ENCODE data around the gene COX17.
"Not testable (repeated sequence)": the region's sequence is repeated elsewhere in the genome, so short reads cannot be mapped to it uniquely, and the experiment has no call there.

Gene COX17

DNA sequence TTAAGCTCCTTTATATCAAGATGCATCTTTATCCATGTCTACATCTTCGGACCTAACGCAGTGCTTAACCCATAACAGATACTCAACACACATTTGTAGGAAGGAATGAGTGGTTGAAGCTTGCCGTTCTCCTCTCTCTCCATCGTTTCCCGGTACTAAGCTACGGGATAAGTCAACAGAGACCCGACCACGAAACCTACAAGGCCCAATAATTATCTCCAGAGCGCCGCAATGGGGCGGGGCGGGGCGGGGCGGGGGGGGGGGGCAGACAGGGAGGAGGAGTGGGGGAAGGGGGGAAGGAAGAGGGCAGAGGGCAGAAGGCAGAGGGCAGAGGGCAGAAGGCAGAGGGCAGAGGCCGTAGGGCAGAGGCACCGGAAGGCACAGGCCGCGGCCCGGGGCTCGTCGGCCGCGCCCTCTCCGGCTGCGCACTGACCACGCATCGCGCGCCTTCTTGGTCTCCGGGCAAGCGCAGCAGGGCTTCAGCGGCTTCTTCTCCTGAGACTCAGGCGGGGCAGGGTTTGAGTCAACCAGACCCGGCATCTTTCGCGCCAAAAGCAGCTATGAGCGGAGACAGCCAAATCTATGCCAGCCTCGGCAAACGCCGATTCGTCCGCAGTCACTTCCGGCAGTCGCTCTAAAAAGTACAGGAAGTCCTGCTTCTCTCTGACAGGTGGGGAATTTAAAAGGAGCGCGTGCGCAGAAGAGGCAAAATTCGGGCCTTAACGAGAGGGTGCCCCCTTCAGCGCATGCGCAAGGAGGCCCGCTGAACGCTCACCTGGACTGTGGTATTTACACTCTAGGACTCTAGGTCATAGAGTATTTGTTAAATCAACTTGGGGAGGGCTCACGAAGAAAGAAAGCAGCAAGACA is at the start of gene COX17:
COX17 (minus strand) TSS at position 636 of the 870 bp plus-strand sequence; CDS start at position 540, 96 bp downstream.
- peak; percentile 92 for DNase-seq (ENCODE audit: low read depth)

DNA sequence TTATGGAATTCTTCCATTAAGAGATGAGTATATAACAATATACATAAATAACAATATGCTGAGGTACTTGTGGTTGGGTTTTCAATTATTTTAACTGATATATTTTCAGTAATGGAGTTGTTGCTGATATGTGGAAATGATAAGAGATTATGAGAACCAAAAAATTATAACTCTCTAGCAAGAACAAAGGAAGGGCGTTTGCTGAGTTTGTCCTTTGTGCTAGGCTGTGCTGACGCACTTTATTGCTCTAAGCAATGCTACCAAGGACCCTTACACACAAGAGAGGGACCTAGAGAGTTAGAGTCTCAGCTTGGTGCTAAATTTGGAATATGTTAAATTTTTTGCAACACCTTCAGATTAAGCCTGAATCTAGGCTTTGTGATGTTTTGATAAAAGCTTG is 49.7 kb upstream of the COX17 start:
- DNase-seq (ENCODE audit: low read depth): no peak

DNA sequence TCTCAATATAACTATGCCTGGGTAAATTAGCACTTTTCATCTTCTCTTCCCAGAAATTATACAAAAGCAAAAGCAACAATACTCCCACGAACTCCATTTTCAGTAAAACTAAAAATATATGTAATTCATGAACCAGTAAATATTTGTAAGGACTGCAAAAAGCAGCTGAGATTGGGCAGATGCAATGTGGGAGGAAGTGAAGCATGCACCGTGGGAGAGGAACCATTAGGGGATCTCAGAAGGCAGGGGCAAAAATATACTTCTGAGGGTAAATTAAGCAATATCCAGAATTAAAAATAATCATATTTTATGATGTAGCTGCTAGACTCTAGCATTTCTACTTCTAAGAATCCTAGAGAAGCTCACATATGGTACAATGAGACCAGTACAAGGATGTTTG is 45.8 kb upstream of the COX17 start:
- no peak for DNase-seq (ENCODE audit: low read depth)

DNA sequence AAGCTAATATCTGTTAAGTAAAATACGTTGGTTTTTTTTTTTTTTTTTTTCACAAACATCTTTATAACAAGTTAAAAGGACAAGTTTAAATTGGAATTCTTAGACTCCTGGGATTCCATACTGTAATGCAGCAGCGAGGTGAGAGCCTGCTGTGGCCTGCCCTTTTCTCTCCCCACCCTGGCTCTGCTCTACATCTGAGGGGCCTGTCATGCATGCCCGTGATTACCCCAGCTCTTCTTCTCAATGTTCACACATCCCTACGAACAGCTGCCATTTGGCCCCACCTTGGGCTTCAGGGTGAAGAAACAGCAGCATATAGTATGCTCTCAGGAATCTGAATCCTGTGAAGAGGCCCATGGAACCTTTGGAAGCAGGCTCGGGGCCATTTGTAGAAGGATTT is 40.3 kb upstream of the COX17 start:
- no peak for DNase-seq (ENCODE audit: low read depth)

DNA sequence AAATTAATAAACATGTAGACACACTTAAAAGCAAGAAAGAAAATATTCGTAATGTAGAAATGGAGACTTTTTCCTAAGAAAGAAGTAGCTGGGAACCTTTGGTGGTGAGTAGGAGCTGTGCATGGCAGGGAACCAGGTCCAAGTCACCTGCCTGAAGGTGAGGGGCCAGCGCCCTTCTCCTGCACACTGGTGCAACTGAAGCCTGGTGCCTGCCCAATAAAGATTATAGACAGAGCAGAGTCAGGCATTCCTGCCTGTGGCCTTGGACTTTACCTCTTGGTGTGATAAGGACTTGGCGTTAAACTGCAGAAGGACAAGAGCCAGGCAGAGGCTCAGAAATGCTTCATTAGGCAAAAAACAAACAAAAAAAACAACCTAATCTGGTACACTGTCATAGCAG is 39.8 kb upstream of the COX17 start:
- no peak for DNase-seq (ENCODE audit: low read depth)

DNA sequence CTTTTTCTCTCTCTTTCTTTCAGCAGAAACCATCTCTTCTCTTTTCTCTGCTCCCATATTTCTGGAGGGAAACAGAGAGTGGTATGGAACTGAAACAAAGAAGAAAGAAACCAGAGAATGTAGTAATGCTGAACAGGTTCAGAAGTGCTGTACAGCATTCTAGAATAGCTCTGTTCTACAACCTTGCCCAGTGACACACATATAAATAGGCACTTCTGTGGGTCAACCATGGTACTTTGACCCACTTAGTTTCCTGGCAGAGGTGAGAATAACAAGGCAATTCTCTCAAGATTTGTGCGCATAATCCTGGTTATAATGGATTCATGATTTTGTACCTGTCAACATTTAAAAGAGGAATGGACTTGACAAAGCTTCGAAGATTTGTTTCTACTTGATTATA is 37.9 kb upstream of the COX17 start:
- no peak for DNase-seq (ENCODE audit: low read depth)

DNA sequence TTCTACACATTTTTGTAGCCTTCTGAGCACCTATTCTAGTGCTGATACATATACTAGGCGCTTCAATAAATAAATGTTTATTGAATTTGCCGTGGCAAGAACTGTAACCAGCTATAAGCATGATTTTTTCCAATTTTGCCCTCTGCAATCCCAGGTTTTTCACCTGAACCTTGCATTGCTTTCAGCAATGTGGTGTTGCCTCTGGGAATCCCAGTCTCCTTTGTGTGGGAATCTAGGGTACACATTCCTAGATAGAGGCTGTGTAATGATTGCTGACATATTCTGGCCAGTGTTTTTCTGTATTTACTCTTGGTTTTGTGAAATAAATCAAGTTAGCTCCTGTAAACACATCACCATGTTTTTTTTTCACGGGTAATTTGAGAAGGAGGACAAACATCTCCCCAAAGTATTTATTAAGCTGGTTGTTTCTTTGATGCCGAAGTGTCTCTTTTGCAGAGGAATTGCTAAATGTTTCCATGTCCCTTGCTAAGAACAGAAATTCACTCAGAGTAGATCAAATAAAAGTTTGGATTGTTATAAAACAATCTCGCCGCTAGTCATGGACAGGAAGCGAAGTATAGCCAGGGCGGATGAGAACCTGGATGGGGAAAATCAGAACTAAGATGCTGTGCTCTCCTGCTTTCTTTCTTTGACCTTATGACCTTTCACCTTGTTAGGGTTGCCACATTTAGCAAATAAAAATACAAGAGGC is 26.8 kb upstream of the COX17 start:
- no peak for DNase-seq (ENCODE audit: low read depth)

GRCh38 chr3:119702530-119703527 is 25.6 kb upstream of the COX17 start, which contains the start of gene CFAP91:
Gene CFAP91, plus strand, starts transcription at chr3:119703022. Its CDS starts 77 bp downstream, at chr3:119703099.
- DNase-seq (ENCODE audit: low read depth): peak; percentile 72

- no peak for DNase-seq (ENCODE audit: low read depth)
Observed at GRCh38 chr3:119700920-119701734, 23.9 kb upstream of the COX17 start.

DNA sequence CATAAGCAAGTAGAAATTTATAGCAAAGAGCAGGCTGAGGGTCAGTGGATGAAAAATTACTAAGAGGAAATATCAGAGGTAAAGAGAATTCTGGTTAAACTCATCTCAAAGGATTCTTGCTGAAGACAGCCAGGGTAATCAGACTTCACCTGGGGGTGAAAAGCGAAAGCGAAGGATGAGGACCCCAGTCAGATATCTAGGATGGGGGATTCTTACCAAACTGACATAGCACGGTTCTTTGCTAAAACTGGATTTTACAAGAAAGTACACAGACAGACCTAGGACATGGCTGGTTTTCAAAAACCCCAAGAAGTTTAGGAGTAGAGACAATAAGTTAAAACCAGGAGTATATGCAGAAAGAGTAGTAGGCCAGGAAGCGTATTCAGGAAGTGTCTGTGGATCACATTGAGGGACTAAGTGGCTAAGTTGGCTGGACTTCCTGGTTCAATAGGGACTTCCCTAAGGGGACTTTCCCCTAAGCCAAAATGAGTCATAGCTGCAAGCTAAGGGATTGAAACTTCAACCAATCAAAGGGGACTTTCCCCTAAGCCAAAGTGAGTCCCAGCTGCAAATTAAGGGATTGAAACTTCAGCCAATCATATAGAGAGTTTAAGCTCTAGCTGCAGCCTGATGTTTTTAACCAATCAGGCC is 23.2 kb upstream of the COX17 start:
- DNase-seq (ENCODE audit: low read depth): no peak

DNA sequence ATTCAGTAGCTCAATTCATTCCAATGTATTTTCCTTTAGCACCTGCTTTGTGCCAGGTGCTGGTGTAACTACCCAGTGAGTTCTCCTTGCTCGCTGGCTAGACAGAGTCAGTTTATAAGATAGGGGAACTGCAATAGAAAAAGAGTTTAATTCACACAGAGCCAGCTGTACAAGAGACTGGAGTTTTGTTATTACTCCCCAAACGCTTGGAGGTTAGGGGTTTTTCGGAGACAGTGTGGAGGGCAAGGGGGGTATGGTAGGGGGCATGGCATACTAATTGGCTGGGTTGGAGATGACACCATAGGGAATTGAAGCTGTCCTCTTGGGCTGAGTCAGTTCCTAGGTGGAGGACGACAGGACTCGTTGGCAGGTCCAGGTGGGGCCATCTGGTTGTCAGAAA is 20.2 kb upstream of the COX17 start:
- no peak for DNase-seq (ENCODE audit: low read depth)

GRCh38 chr3:119695480-119695879 is 18.3 kb upstream of the COX17 start:
- no peak for DNase-seq (ENCODE audit: low read depth)

- no peak for DNase-seq (ENCODE audit: low read depth)
Observed at GRCh38 chr3:119690043-119690656, 12.9 kb upstream of the COX17 start.

DNA sequence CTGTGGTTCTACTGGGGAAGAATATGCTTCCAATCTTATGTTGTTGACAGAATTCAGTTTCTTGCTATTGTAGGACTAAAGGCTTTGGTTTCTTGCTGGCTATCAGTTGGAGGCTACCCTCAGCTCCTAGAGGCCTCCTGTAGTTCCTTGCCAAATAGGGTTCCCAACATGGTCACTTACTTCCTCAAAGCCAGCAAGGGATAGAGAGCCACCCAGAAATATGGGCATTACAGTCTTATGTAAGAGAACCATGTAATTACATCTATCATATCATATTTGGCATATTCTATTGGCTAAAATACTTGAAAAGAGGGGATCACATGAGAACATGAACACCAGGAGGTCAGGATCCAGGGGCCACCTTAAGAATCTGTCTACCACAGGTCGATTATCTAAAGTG is 6.2 kb upstream of the COX17 start:
- no peak for DNase-seq (ENCODE audit: low read depth)

- DNase-seq (ENCODE audit: low read depth): no peak
Observed at GRCh38 chr3:119681279-119681678, 4.1 kb upstream of the COX17 start.

GRCh38 chr3:119679874-119680273 is 2.7 kb upstream of the COX17 start:
- no peak for DNase-seq (ENCODE audit: low read depth)

- DNase-seq (ENCODE audit: low read depth): not testable (repeated sequence)
Observed at GRCh38 chr3:119678209-119678608, 1.0 kb upstream of the COX17 start.

DNA sequence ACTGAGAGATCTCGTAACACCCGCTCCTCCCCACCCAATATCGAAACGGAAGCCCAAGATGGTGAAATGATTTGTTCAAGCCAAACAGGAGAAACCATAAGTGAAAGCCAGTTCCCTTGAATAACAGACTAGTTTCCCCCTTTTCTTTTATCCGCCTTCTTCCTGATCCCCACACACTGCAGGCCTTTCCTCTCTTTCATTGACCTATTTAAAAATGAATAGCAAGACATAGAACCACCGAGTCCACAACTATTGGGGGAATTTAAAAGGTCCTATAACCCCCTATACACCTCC is 382 bp upstream of the COX17 start:
- no peak for DNase-seq (ENCODE audit: low read depth)

DNA sequence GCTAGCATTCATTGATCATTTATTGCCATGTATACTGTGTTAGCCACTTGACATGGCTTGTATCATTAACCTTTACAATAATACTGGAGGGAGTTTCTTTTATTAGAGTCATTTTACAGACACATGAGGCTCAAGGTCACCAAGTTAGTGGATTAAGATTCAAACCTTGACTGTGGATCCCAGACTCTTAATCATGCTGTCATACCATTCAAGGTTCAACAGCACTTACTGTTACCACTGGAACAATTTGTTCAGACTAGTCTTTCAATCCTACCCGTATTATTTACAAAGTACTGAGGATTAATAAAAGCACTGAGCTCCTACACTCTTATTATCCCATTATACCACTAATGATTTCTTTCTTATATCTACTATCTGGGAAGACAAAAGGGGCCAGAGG is 1.2 kb downstream of the COX17 start:
- DNase-seq (ENCODE audit: low read depth): no peak

DNA sequence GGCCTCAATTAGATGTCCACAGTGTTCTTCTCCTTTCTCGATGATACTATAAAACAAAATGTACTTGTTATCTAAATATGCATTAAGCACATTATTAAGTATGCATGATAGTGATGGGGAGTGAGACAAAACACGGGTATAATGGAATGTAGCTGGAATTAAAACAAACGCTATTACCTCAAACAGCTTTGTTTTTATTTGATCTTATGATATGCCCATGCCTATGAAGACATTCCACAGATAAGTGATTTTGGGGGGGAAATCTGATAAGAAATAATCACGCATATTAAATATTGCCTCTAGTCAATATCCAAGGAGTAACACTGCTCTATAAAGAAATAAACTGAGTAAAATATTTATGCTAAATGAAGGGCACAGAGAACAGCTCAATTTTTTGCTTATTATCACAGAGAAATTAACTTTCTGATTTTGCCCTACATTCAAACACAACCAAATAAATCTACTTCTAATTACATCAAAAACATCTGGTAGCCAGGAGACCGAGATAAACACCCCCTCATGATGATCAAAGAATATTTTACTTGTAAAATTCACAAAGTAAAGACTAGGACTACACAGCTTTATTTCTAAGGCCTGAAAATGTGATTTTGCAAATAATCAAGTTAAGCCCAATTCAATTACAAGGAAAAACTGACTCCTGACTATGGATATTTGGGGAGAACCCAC is 1.9 kb downstream of the COX17 start:
- DNase-seq (ENCODE audit: low read depth): no peak
